ENCODE measurements around the gene OR2M2.

- TF ChIP-seq CTCF (IDR thresholded peaks at IDR 0.05; ENCODE audit: low read depth, low read length) (no peak), EZH2phosphoT487 (IDR thresholded peaks at IDR 0.05; ENCODE audit: low read depth) (no peak)
Measured at GRCh38 chr1:248143311-248143710, 31.3 kb upstream of the OR2M2 start.
